Suprapubic skin (tissue), 4 donors: ENCODE data around the gene PITPNM2.

Source experiments
- CTCF ChIP-seq, 2 donors: fragments of 200-600 bp in 1 of 2; fragments of 450-650 bp in 1 of 2; sonication (generic) in 1 of 2; IDR thresholded peaks; one replicate each; pipeline ENCODE4 v1.5.1; 2016 to 2019; ENCODE audit warnings: antibody characterized with exemption in 2 of 2, mild to moderate bottlenecking in 1 of 2, moderate library complexity in 1 of 2
- EP300 ChIP-seq: sonication (generic); formaldehyde crosslinking; IDR thresholded peaks from one replicate; pipeline ENCODE4 v1.6.1; 2017; ENCODE audit warnings: antibody characterized with exemption
- POLR2AphosphoS5 ChIP-seq, 3 donors: sonication (generic); formaldehyde crosslinking; IDR thresholded peaks; one replicate each; pipeline ENCODE4 v1.6.1; 2017; ENCODE audit warnings: antibody characterized with exemption in 3 of 3

GRCh38 chr12:123164222-123164621 lies 13.3 kb upstream of the PITPNM2 start:
- TF ChIP-seq CTCF (IDR thresholded peaks at IDR 0.05) = no peak
- no peak for TF ChIP-seq POLR2AphosphoS5 (IDR thresholded peaks at IDR 0.05)
- TF ChIP-seq EP300 = no peak
